H9 (cell line): ENCODE data around the gene NDUFS2. TPM values are rescaled to one million over a fixed set of nuclear protein-coding genes. Genes with fewer than 3 reads are reported as not detected.

Source experiments
- DNase-seq: peaks from one replicate; pipeline ENCODE4 v3.0.0-alpha.2; 2017
- H2AFZ ChIP-seq: one replicate; pipeline ENCODE4 v1.6.1; 2013; ENCODE audit warnings: mild to moderate bottlenecking, low read length, control low read depth, moderate library complexity
- H2AK5ac ChIP-seq: 2 replicates; pipeline ENCODE4 v1.6.1; 2013; ENCODE audit warnings: low read length, control low read depth, mixed read lengths; ENCODE audit not compliant: insufficient read length
- H2BK120ac ChIP-seq: one replicate; pipeline ENCODE4 v1.6.1; 2013; ENCODE audit warnings: low read depth, mild to moderate bottlenecking, low read length, control low read depth, inconsistent platforms; ENCODE audit not compliant: poor library complexity, severe bottlenecking
- H2BK12ac ChIP-seq: 2 replicates; pipeline ENCODE4 v1.6.1; 2013; ENCODE audit warnings: low read length, control low read depth, mixed read lengths, low read depth; ENCODE audit not compliant: insufficient read length
- H2BK15ac ChIP-seq: 2 replicates; pipeline ENCODE4 v1.6.1; 2013; ENCODE audit warnings: low read depth, low read length, control low read depth
- H2BK20ac ChIP-seq: one replicate; pipeline ENCODE4 v1.6.1; 2013; ENCODE audit warnings: low read depth, mild to moderate bottlenecking, low read length, control low read depth, inconsistent platforms; ENCODE audit not compliant: poor library complexity, severe bottlenecking
- H2BK5ac ChIP-seq: 2 replicates; pipeline ENCODE4 v1.6.1; 2013; ENCODE audit warnings: low read length, control low read depth, mixed read lengths; ENCODE audit not compliant: insufficient read length
- H3K14ac ChIP-seq: 2 replicates; pipeline ENCODE4 v1.6.1; 2013; ENCODE audit warnings: low read length, control low read depth; ENCODE audit not compliant: insufficient read depth
- H3K18ac ChIP-seq: 2 replicates; pipeline ENCODE4 v1.6.1; 2013; ENCODE audit warnings: low read depth, mild to moderate bottlenecking, mixed read lengths, low read length, control low read depth; ENCODE audit not compliant: insufficient read length
- H3K23ac ChIP-seq: 2 replicates; pipeline ENCODE4 v1.6.1; 2013; ENCODE audit warnings: low read length, control low read depth, mixed read lengths, low read depth; ENCODE audit not compliant: insufficient read length
- H3K23me2 ChIP-seq: 2 replicates; pipeline ENCODE4 v1.6.1; 2013; ENCODE audit warnings: low read depth, mild to moderate bottlenecking, mixed read lengths, low read length, control low read depth; ENCODE audit not compliant: insufficient read length, poor library complexity, severe bottlenecking
- H3K27ac ChIP-seq: 2 replicates; pipeline ENCODE4 v1.5.1; 2013; ENCODE audit warnings: low read length, control low read depth, mixed read lengths, low read depth; ENCODE audit not compliant: insufficient read length
- H3K27me3 ChIP-seq: 2 replicates; pipeline ENCODE4 v1.6.1; 2013; ENCODE audit warnings: low read length, control low read depth, inconsistent platforms; ENCODE audit not compliant: insufficient read depth
- H3K4ac ChIP-seq: 2 replicates; pipeline ENCODE4 v1.6.1; 2013; ENCODE audit warnings: low read depth, mild to moderate bottlenecking, control low read depth, inconsistent platforms, low read length, moderate library complexity
- H3K4me1 ChIP-seq: 2 replicates; pipeline ENCODE4 v1.6.1; 2013; ENCODE audit warnings: low read length, control low read depth, inconsistent platforms; ENCODE audit not compliant: insufficient read depth
- H3K4me2 ChIP-seq: 2 replicates; pipeline ENCODE4 v1.6.1; 2013; ENCODE audit warnings: low read length, control low read depth, mixed read lengths; ENCODE audit not compliant: insufficient read length, insufficient read depth
- H3K56ac ChIP-seq: 2 replicates; pipeline ENCODE4 v1.6.1; 2013; ENCODE audit warnings: low read depth, mild to moderate bottlenecking, mixed read lengths, low read length, control low read depth; ENCODE audit not compliant: insufficient read length
- H3K79me1 ChIP-seq: 2 replicates; pipeline ENCODE4 v1.6.1; 2013; ENCODE audit warnings: low read depth, mild to moderate bottlenecking, moderate library complexity, low read length, control low read depth, inconsistent platforms; ENCODE audit not compliant: insufficient read depth, poor library complexity, severe bottlenecking
- H3K79me2 ChIP-seq: 2 replicates; pipeline ENCODE4 v1.6.1; 2013; ENCODE audit warnings: low read length, control low read depth, inconsistent platforms; ENCODE audit not compliant: insufficient read depth
- H3K9ac ChIP-seq: 2 replicates; pipeline ENCODE4 v1.6.1; 2013; ENCODE audit warnings: low read length, control low read depth, mixed read lengths; ENCODE audit not compliant: insufficient read length; ENCODE audit errors: extremely low read depth
- H3K9me3 ChIP-seq: one replicate; pipeline ENCODE4 v1.6.1; 2013; ENCODE audit warnings: low read depth, low read length, inconsistent platforms; ENCODE audit not compliant: control insufficient read depth
- H3T11ph ChIP-seq: one replicate; pipeline ENCODE4 v1.6.1; 2013; ENCODE audit warnings: mild to moderate bottlenecking, low read length, control low read depth, inconsistent platforms
- H4K20me1 ChIP-seq: one replicate; pipeline ENCODE4 v1.6.1; 2013; ENCODE audit not compliant: control insufficient read depth, insufficient read length, insufficient read depth
- H4K5ac ChIP-seq: 2 replicates; pipeline ENCODE4 v1.6.1; 2013; ENCODE audit warnings: low read depth, mild to moderate bottlenecking, mixed read lengths, low read length, control low read depth; ENCODE audit not compliant: insufficient read length
- H4K8ac ChIP-seq: replicated peaks from 2 replicates; pipeline ENCODE4 v1.6.1; 2013; ENCODE audit warnings: low read length, control low read depth, mixed read lengths, low read depth; ENCODE audit not compliant: insufficient read length
- H4K91ac ChIP-seq: 2 replicates; pipeline ENCODE4 v1.6.1; 2013; ENCODE audit warnings: low read depth, mild to moderate bottlenecking, moderate library complexity, mixed read lengths, low read length, control low read depth; ENCODE audit not compliant: insufficient read length
- H3K27ac Mint-ChIP-seq, 3 experiments: 2 replicates in 2 of 3; 3 replicates in 1 of 3; pipeline ENCODE4 v1.8.0; 2020 to 2021; ENCODE audit warnings: mixed read lengths in 3 of 3, mild to moderate bottlenecking in 1 of 3, moderate library complexity in 1 of 3
- H3K27me3 Mint-ChIP-seq: 2 replicates; pipeline ENCODE4 v1.8.0; 2021; ENCODE audit warnings: low read depth, mild to moderate bottlenecking, moderate library complexity, mixed read lengths
- H3K36me3 Mint-ChIP-seq, 3 experiments: 2 replicates in 2 of 3; 3 replicates in 1 of 3; pipeline ENCODE4 v1.8.0; 2020 to 2021; ENCODE audit warnings: low read depth in 3 of 3, mixed read lengths in 3 of 3; ENCODE audit not compliant: insufficient read depth in 1 of 3
- H3K4me1 Mint-ChIP-seq, 2 experiments: 2 replicates each; pipeline ENCODE4 v1.8.0; 2020; ENCODE audit warnings: mixed read lengths in 2 of 2
- H3K4me3 Mint-ChIP-seq, 2 experiments: 2 replicates in 1 of 2; 3 replicates in 1 of 2; pipeline ENCODE4 v1.8.0; 2020 to 2021; ENCODE audit warnings: mild to moderate bottlenecking in 2 of 2, mixed read lengths in 2 of 2, moderate library complexity in 1 of 2
- H3K9me3 Mint-ChIP-seq, 2 experiments: 2 replicates in 1 of 2; 3 replicates in 1 of 2; pipeline ENCODE4 v1.8.0; 2020; ENCODE audit warnings: mild to moderate bottlenecking in 2 of 2, mixed read lengths in 2 of 2, moderate library complexity in 1 of 2
- CTCF ChIP-seq: fragments of 200-600 bp; sonication (generic); conservative IDR thresholded peaks from 3 replicates; pipeline ENCODE4 v1.8.0; 2021; ENCODE audit warnings: antibody characterized with exemption, mild to moderate bottlenecking
- WGBS: extraction: QIAGEN DNeasy Blood & Tissue Kit; methylation state at CpG from one replicate; pipeline ENCODE4 v1.1.7; 2013; ENCODE audit warnings: missing lambda C conversion rate, low lambda C conversion rate, mixed read lengths; ENCODE audit not compliant: insufficient read length; ENCODE audit errors: extremely low coverage; 5-methylcytosine and 5-hydroxymethylcytosine counted together
- total RNA-seq: library from RNA; stranded (reverse); gene quantifications from 2 replicates; pipeline ENCODE4 v1.2.1, GENCODE V29; 2021

NDUFS2 gene
- total RNA-seq, 1 experiment from 2014 or later, result 84.5 TPM

GRCh38 chr1:161153176-161153575 lies 49.0 kb upstream of the NDUFS2 start:
- no peak overlapping the region for H2BK5ac ChIP-seq
- no CpG with 5 or more reads among the region's 9 CpGs for WGBS
- H2AFZ ChIP-seq, result no peak overlapping the region
- no peaks in the 10 kb centered on the region for H3K79me2 ChIP-seq
- H3K4me2 ChIP-seq, result peak overlapping the region; percentile 69
- Mint-ChIP-seq H3K4me3 (peak overlapping the region; percentile 99 to 100), H3K27me3 (no peaks in the 10 kb centered on the region), H3K36me3 (peaks cover 9 to 15% (median 14%) of the 10 kb centered on the region in 3 experiments; a peak in 6 of 7 replicates), H3K9me3 (no peaks in the 10 kb centered on the region), H3K27ac (peak overlapping the region; percentile 44 to 92 (median 70); a peak in 3 of 7 replicates), H3K4me1 (peaks cover 8 to 10% of the 10 kb centered on the region in 2 experiments)
- H3K14ac ChIP-seq, result no peak overlapping the region
- no peaks in the 10 kb centered on the region for H4K20me1 ChIP-seq
- no peak overlapping the region for H2BK120ac ChIP-seq
- no peaks in the 10 kb centered on the region for H3K4me1 ChIP-seq
- no peak for TF ChIP-seq CTCF
- no peak overlapping the region for H3T11ph ChIP-seq
- no peak overlapping the region for H3K27ac ChIP-seq
- H4K8ac ChIP-seq, result no peak overlapping the region
- H4K5ac ChIP-seq, result no peak overlapping the region
- no peaks in the 10 kb centered on the region for H3K27me3 ChIP-seq
- DNase-seq, result no peak
- H2AK5ac ChIP-seq, result no peak overlapping the region
- H3K9me3 ChIP-seq, result no peaks in the 10 kb centered on the region
- H4K91ac ChIP-seq, result no peak overlapping the region
- no peak overlapping the region for H3K4ac ChIP-seq
- no peaks in the 10 kb centered on the region for H3K79me1 ChIP-seq
- H3K9ac ChIP-seq, result no peak overlapping the region
- no peak overlapping the region for H2BK15ac ChIP-seq
- no peak overlapping the region for H3K56ac ChIP-seq
- peak overlapping the region; percentile 78 for H2BK20ac ChIP-seq
- H2BK12ac ChIP-seq, result no peak overlapping the region
- no peak overlapping the region for H3K23ac ChIP-seq
- no peaks in the 10 kb centered on the region for H3K23me2 ChIP-seq
- no peak overlapping the region for H3K18ac ChIP-seq
